ENCODE measurements around the gene VPREB3.

The VPREB3 gene

DNA sequence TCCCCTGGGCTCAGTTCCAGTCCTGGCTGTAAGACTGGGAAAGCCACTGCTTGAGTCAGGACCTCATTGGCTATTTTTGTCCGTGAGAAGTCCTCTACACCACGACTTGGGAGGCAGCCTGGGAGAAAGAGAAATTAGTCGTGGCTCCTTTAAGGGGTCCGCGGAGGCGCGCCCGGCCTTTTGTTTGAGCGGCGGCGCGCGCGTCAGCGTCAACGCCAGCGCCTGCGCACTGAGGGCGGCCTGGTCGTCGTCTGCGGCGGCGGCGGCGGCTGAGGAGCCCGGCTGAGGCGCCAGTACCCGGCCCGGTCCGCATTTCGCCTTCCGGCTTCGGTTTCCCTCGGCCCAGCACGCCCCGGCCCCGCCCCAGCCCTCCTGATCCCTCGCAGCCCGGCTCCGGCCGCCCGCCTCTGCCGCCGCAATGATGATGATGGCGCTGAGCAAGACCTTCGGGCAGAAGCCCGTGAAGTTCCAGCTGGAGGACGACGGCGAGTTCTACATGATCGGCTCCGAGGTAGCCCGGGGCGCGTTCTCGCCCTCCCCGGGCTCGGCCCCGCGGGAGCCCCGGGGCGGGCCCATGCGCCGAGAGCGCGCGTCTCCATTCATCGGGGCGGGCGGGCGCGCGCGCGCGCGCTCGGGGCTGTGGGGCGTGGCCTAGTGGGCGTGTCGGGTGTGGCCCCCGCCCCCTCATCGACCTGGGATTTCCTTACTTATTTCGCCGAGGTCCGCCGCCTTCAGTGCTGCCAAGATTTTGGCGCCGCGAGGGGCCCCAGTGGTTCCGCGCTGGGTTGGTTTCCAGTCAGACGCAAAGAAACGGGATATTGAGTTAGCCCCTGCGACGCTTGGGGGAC is 32.8 kb upstream of the VPREB3 start, which contains the start of gene SMARCB1:
Gene SMARCB1 (plus strand): TSS at position 215 of the 848 bp plus-strand sequence. CDS start 204 bp downstream, at position 419.
- TF ChIP-seq, protein P1, sequence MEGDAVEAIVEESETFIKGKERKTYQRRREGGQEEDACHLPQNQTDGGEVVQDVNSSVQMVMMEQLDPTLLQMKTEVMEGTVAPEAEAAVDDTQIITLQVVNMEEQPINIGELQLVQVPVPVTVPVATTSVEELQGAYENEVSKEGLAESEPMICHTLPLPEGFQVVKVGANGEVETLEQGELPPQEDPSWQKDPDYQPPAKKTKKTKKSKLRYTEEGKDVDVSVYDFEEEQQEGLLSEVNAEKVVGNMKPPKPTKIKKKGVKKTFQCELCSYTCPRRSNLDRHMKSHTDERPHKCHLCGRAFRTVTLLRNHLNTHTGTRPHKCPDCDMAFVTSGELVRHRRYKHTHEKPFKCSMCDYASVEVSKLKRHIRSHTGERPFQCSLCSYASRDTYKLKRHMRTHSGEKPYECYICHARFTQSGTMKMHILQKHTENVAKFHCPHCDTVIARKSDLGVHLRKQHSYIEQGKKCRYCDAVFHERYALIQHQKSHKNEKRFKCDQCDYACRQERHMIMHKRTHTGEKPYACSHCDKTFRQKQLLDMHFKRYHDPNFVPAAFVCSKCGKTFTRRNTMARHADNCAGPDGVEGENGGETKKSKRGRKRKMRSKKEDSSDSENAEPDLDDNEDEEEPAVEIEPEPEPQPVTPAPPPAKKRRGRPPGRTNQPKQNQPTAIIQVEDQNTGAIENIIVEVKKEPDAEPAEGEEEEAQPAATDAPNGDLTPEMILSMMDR (IDR thresholded peaks at IDR 0.05; ENCODE audit: low read depth, low read length), result no peak
- peak within 1 kb of the TSS; percentile 77 for H3K4me3 ChIP-seq (ENCODE audit: low read depth, low read length)

DNA sequence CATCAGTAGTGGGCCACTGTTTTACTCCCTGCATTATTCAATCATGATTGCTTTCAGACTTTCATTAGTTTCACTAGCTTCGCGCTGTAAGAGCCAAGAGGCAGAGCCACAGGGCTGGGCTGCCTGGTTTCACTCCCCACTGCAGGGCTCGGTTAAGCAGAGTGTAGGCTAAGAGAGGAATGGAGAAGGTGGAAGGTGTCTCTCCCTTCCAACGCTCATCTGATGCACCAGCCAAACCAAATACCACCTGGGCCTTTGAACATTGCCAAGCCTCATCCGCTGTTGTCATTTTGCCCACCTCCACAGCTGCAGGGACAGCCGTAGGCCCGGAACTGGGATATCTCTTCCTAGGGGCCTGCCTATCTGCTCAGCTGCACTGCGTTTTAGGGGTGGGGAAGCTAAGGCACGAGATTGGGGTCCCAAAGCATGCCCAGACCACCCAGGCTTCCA is 32.1 kb upstream of the VPREB3 start:
- H3K4me3 ChIP-seq (ENCODE audit: low read depth, low read length), result peak overlapping the region; percentile 77

DNA sequence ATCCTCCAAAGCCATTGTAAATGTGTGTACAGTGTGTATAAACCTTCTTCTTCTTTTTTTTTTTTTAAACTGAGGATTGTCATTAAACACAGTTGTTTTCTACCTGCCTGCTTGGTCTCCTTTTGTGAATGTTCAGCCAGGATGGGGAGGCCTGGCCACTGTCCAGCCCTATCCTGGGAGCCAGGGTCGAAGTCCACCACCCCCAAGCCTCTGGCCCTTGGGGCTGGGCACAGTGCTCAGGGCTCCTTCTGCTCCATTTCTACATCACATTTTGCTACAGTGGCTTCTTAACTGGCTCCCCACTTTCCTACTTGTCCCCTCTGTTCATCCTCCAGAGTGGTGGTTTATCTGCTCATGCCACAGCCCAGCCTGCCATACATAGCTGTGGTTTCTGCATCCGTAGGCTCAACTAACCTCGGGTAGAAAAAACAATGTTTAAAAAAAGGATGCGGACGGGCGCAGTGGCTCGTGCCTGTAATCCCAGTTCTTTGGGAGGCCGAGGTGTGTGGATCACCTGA is 30.0 kb upstream of the VPREB3 start:
- TF ChIP-seq, protein P1 (IDR thresholded peaks at IDR 0.05; ENCODE audit: low read depth, low read length), result no peak
- no peak overlapping the region for H3K4me3 ChIP-seq (ENCODE audit: low read depth, low read length)

More for the DNA sequence above, 32.1 kb upstream of the VPREB3 start:
- TF ChIP-seq, protein P1 (IDR thresholded peaks at IDR 0.05; ENCODE audit: low read depth, low read length), result no peak

DNA sequence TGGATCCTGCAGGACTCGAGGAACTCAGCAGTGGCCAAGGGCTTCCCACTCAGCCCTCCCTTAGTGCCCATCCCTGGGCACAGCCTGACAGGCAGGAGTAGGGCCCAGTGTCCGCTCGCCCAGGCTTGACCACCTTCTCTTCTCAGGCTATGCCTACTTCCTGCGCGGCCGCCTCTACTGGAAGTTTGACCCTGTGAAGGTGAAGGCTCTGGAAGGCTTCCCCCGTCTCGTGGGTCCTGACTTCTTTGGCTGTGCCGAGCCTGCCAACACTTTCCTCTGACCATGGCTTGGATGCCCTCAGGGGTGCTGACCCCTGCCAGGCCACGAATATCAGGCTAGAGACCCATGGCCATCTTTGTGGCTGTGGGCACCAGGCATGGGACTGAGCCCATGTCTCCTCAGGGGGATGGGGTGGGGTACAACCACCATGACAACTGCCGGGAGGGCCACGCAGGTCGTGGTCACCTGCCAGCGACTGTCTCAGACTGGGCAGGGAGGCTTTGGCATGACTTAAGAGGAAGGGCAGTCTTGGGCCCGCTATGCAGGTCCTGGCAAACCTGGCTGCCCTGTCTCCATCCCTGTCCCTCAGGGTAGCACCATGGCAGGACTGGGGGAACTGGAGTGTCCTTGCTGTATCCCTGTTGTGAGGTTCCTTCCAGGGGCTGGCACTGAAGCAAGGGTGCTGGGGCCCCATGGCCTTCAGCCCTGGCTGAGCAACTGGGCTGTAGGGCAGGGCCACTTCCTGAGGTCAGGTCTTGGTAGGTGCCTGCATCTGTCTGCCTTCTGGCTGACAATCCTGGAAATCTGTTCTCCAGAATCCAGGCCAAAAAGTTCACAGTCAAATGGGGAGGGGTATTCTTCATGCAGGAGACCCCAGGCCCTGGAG is 29.3 kb upstream of the VPREB3 start:
- no peak overlapping the region for H3K4me3 ChIP-seq (ENCODE audit: low read depth, low read length)
- TF ChIP-seq, protein P1 (IDR thresholded peaks at IDR 0.05; ENCODE audit: low read depth, low read length), result no peak

DNA sequence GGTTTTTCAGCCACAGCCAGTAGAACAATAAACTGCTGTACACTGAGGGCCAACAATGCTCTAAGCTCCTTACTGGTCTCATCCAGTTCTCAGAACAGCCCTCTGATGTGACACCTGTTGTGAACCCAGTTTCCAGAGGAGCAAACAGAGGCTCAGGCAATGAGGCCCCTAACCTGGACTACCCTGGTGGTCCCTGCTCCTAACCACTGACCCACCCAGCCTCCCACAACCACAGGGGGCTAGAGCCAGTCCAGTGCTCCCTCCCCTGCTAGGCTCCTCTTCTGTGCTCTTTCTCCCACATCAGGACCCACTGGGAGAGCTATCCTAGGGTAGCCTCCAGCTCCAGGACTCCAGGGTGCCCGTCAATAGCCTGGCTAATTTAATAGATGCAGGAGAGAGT is 28.5 kb upstream of the VPREB3 start:
- H3K4me3 ChIP-seq (ENCODE audit: low read depth, low read length), result no peak overlapping the region
- TF ChIP-seq, protein P1 (IDR thresholded peaks at IDR 0.05; ENCODE audit: low read depth, low read length), result no peak

DNA sequence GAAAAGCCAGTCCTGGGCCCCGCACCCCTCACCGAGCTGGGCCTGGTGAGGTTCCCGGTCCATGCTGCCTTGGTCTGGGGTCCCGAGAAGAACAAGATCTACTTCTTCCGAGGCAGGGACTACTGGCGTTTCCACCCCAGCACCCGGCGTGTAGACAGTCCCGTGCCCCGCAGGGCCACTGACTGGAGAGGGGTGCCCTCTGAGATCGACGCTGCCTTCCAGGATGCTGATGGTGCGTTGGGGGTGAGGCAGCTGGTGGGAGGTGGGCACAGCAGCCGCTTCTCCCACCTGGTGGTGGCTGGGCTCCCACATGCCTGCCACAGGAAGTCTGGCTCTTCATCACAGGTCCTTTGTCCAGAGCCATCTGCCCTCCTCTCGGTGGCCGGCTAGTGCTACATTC is 28.0 kb upstream of the VPREB3 start:
- H3K4me3 ChIP-seq (ENCODE audit: low read depth, low read length), result no peak overlapping the region
- TF ChIP-seq, protein P1 (IDR thresholded peaks at IDR 0.05; ENCODE audit: low read depth, low read length), result no peak

All from WI38 (cell line).